Activated T-cell treated with anti-CD3 and anti-CD28 coated beads, Interleukin-2, amount 50 U/mL, for 48 hours (primary cell): ENCODE measurements around the gene RASGRP4.

ENCODE experiments used
- DNase-seq, 2 experiments: peaks; one replicate each; pipeline ENCODE4 v3.0.0-alpha.2; 2020

Gene RASGRP4

DNA sequence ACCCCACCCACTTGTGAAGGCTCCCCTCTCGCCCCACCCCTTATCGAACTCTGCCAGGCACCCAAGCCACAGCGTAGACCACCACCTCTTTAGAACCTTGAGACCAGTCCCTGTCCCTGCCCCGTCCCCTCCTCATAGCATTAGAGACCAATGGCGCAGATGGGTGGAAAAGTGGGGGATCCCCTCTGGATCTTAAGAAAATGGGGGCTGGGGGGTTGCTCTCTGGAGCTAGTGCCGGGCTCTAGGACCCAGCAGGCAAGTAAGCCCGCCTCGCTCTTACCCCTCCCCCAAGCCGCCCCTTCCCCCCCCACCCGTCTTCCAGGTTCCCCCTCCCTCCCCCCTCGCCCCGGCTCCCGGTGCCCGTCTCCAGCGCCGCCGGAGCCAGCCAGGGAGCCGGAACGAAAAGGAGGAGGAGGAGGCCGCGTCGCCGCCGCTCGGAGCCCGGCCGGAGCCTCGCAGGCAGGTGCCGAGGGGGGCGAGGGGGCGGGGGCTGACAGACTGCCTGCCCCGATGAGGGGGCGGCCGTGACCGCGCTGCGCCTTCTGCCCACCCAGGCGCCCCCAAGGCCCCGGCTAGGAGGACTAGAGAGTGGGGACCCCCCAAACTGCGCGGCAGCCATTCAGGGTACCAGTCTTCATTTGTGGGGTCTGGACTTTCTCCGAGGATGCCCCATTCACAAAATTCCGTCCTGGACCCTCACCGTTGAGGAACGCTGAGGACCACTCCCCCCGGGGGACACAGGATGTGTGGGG lies 37.5 kb downstream of the RASGRP4 start, which contains the start of gene SPRED3:
TSS of gene SPRED3 (plus strand) at position 349 of the 752 bp plus-strand sequence. CDS start 1,606 bp downstream, outside the sequence.
- peak in 1 of 2 experiments; percentile 24 for DNase-seq

DNA sequence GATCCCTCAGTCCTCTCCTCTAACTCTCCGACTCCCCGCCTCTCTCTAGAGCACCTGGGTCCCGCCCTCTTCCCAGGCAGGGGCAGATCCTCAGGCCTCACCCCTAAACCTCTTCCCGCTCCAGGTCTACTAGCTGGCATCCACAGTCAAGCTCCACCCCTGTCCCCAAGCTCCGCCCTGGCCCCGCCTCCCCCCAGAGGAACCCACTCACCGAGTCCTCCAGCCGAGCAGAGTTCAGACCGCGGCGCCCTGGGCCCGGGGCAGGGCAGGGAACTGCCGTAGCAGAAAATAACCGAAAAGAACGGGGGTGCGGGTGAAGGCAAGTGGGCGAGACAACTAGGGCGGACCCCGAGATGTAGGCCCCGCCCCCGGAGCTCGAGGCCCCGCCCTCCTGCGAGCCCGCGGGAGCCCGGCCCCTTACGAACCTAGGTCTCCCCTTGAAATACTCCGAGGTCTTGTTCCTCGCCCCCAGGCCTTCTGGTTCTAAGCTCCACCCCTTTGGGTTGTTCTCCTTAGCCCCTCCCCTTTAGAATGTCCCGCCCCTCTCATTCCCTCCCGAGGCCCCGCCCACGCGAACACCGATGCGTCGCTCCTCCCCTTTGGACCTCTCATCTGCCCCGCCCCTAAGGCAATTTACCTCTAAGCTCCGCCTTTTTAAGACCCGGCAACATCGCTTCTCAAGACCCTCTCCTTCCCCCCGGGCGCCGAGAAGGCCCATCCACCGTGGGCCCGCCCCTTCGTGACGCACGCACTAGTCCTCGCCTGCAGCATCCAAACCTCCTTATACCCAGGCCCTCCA lies 38.3 kb downstream of the RASGRP4 start, which contains the start of gene GGN:
TSS of gene GGN (minus strand) at position 485 of the 799 bp plus-strand sequence. CDS start 773 bp downstream, outside the sequence.
- peak; percentile 90 to 91 for DNase-seq

DNA sequence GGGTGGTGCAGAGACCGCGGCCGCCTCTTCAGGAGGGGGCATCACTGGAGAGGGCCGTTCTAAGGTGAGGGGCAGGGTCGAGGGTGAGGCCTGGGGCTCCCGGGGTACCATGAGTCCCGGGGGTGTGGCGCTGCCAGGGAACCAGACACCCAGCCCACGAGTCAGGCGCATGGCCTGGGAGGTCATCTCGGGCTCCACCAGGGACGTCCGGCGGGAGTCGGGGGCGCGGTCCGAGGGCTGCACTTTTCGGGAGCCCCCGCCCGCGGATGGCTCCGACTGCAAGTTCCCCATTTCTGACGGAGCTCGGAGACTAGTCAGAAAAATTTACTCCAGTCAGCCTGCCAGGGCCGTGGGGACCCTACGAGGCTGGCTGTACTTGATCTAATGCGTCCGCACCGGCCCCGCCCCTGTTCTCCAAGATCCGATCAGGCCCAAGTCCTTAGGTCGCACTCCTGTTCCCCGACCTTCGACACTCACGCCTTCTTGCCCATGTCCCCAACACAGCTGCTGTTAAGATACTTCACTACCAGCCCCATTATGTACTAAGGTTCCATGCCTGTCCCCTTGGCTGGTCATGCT lies 39.0 kb downstream of the RASGRP4 start:
- no peak for DNase-seq

DNA sequence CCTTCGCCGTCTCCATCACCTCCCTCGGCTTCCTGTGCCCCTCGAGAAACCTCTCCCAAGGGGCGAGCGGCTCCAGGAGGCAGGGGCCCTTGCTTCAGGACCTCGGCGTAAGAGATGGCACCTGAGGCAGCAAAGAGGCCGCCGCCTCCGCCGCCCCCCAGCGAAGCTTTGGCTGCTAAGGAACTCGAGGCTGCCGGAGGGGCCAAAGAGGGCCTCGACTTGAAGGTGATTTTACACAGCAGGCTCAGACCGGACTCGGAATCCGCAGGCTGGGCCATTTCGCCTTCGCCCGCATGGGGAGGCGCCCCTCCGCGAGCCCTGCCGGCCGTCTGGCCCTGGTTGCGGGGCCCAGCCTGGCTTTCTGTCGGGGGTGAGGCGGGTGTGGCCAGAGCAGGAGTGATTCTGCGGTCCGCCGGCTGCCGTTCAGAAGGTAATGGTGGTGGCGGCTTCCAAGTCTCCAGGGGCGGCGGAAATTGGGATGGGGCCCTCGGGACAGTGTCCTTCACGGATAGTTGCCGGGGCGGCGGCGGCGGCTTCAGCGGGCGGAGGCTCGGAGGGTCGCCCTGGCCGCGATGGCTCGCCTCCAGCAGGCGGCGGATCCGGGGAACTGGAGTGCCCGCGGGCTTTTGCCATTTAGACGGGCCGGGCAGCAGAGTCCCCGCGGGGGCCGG lies 39.6 kb downstream of the RASGRP4 start:
- DNase-seq = no peak

DNA sequence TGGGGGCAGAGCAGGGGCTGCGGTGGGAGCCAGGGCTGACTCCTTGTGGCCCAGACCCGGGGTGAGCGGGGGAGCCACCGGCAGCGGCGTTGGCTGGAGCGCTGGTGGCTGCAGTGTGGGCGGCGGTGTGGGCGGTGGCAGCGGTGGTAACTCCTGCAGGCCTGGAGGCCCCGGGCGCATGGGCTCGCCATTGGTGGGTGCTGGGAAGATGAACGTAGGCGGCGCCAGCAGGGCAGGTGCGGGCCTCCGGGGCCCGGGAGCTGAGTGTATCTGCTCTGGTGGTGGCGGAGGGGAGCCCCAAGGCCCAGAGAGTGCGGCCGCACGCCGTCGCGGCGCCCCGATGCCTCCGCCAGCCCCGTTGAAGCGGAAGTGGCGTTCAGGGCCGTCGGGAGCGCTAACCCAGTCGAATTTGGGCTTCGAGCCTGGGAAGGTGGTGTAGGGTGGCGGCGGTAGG lies 40.2 kb downstream of the RASGRP4 start:
- DNase-seq = peak in 1 of 2 experiments; percentile 44

DNA sequence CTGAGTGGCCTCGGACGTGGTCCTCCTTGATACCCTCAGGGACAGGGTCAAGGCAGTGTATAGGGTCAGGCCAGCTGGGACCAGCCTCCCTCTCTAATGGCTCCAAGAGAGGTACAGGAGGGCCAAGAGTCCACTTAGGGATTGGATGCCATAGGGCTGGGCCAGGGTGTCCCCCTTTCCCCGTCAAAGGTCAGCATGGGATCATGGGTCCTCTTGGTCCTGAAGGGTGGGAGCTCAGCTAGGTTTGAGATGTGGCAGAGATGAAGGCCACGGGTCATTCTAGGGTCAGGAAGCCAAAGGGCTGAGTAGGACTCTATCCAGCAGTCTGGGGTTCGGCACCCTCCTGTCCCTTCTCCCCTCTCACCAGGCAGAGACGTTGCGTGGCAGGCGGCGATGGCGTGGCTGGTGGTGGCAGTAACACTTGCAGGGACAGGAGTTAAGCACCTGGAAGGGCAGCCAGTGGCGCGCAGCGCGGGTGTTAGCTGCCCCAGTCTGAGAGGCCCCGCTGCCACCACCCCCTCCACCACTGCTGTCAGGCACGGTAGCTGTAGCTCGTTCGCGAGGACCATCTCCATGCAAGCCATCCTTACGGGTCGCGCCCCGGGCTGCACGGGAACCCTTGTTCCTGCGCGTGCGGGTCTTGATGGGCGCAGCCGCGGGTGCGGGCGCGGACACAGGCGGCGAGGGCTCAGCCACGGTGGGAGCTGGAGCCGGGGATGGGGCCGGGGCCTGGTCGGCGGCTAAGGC lies 40.8 kb downstream of the RASGRP4 start:
- peak in 1 of 2 experiments; percentile 28 for DNase-seq

DNA sequence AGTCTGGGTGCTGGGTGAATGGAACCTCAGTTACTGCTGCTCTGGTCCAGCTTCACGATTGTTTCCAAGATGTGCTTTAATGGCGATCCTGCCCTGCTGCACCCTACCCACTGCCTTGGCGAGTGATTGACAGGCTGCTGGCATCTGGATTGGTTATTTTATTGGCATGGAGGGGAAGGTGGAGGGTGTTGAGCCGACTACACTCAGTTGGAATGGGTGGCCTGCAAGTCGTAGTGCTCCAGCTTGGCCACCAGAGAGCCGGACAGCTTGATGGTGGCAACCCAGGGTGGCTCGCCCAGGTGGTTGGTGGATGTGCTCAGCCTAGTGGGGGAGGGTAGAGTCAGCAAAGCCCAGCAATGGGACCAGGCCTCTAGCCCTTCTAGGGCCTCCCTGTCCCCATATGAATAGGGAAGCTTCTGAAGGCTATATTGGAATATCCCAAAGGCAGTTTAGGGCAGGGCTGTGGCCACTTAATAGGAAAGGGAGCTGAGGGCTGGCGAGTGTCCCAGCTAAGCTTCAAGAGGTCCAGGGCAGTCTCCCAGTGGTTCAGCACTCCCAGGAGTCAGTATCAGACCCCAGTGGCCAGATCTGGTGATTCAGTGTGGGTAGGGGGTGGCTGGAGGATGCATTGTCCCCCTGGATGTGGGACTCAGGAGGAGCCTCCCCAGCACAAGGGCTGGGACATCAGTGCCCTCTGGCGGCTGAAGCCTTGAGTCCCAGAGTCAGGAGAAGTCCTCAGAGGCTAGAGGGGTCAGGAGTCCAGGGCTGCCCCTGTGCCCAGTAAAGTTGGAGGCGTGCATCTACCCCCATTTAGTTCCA lies 41.6 kb downstream of the RASGRP4 start:
- peak in 1 of 2 experiments; percentile 29 for DNase-seq

DNA sequence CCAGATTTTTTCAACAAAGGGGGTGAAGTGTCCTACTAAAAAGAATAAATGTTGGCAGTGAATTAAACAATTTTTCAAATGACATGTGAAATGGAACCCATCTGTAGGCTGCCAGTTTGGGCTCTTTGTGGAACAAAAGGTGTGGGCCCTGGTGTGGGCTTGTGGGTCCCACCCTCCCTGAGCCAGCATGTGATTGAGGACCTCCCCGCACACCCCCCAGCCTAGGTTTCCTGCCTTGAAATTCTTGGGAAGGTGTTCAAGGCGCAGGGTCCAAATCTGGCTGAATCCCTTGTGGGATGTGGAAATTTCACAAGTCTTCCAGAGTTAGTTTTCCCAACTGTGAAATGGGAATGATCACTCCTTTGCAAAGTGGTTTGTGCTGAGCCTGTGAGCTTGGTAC lies 42.3 kb downstream of the RASGRP4 start:
- DNase-seq = no peak

DNA sequence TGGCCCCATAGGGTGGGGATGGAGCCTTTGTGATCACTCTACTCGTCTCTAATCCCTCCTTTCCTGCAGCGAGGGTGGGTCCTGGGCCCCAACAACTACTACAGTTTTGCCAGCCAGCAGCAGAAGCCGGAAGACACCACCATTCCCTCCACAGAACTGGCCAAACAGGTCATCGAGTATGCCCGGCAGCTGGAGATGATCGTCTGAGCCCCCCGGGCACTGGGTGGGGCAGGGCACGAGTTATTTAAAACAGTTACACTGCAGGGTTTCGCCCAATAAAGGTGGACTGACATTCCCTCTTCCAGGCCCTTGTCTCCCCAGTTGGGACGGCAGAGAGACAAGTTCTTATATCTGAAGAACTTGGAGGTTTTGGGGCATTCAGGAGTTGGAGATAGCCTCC lies 42.8 kb downstream of the RASGRP4 start:
- DNase-seq = no peak

DNA sequence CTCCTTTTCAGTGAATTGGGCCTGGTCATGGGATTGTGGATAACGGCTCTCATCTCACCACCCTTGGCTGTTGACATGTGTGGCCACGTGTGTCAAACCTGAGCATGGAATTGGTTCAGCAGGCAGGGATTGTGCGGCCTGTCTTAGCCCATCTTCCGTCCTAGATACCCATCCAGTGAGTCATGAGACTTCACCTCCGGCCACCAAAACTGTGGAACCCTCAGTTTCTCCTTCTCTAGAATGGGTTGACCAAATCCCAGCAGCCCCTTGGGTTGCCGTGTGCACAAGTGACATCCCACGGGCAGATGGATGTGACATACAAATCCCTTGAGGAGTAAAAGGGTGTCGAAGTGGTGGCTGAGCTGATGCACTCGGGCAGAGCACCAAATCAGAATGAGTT lies 44.9 kb downstream of the RASGRP4 start:
- DNase-seq = no peak

DNA sequence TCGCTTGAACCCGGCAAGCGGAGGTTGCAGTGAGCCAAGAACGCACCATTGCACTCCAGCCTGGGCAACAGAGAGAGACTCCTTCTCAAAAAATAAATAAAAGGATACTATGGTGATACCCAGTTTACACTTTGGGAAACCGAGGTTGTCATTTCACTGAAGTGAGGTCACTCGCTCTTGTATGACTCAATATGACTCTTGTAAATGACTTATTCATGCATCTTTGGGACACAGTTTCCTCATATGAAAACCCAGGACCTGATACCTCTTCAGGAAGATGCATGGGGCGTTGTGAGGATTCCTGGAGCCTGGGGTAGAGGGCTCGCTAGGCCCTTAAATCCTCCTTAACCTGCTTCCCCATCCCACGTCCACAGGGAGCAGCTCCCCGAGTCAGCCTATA lies 47.2 kb downstream of the RASGRP4 start:
- no peak for DNase-seq

DNA sequence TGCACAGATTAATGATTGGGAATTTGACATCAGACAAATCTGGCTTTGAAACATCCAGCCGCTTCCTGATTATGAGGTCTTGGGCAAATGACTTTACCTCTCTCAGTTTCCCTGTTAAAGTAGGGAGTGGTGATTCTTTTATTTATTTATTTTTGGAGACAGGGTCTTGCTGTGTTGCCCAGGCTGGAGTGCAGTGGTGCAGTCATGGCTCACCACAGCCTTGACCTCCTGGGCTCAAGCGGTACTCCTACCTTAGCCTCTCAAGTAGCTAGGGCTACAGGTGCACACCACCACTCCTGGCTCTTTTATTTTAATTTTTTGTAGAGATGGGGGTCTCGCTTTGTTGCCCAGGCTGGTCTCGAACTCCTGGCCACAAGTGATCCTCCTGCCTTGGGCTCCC lies 49.0 kb downstream of the RASGRP4 start:
- DNase-seq = no peak

DNA sequence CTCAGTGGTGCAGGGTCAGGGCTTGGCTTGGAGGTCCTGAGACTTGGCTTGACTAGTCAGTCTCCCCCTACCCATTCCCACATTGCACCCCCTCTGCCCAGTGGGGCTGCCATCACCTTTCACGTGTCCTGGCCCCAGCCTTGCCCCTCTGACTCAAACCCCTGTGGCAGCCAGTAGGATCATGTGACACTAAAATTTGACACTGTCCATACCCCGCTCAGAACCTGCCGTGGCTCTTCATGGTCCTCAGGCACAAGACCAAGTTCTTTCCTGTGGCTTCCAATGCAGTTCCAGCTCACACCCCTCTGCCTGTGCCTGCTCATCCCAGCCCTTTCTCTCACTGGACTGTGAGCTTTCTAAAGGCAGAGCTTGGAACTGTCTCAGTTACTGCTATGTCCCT lies 49.4 kb downstream of the RASGRP4 start:
- no peak for DNase-seq

DNA sequence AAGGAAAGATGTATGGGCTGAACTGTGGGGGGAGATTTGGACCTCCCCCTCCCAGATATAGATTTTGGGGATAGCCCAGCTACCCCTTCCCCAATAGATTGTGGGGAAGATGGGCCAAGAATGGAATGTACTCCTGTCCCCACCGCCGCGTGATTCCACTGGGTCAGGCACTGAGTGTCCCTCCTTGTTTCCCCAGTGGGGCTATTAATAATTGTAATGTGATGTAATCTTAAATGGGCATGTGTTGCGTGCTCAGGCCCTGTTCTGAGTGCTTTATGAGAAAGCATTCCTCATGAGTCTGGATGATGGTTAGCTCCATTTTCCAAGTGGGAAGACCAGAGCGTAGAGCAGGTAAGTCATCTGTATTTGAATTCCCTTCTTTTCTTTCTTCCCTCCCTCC lies 50.3 kb downstream of the RASGRP4 start:
- no peak for DNase-seq

DNA sequence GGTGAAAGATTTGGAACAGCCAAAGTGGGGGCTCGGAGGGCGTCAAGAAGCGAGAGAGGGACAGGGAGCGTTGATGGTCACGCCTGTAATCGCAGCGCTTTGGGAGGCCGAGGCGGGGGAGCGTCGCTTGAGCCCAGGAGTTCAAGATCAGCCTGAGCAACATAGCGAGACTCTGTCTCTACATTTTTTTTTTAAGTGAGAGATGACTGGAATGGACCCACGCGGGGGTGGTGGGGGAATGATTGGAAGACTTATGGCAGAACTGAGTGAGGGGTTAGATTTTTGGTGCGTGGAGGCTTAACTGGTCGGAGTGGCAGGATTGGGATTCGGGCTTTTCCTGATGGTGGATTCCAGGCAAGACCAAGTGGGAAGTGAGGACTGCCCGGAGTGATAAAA lies 50.9 kb downstream of the RASGRP4 start:
- no peak for DNase-seq

DNA sequence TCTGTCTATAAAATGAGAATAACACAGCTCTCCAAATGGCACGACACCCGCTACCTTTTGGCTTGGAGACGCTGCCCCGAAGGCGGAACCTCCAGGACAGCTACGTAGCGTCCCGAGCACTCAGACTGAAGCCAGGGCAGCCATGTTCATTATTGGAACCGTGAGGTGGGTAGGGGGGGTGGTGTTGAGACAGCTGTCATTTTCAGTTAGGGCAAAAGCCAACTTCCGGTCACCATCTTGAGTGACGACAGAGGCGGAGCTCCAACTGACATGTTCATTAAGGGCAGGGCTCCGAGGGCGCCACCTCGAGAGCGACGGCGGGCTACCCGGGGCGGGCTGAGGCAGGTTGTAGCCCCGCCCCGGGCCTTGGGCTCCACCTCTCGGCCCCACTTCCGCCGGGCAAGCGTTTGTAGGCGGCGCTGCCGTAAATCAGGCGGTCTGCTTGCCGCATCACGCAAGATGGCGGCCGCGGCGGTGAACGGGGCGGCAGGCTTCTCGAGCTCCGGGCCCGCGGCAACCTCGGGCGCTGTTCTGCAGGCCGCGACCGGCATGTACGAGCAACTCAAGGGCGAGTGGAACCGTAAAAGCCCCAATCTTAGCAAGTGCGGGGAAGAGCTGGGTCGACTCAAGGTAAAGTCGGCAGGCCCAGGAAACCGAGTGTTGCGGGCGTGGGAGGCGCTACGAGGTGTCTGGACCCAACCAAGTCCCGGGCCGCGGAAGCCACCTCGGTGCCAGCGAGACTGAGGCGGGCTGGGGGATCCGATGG lies 51.5 kb downstream of the RASGRP4 start, which contains the start of gene PSMD8:
TSS of gene PSMD8 (plus strand) at position 240 of the 766 bp plus-strand sequence. CDS start at position 271, 31 bp downstream.
- peak; percentile 97 to 99 for DNase-seq

DNA sequence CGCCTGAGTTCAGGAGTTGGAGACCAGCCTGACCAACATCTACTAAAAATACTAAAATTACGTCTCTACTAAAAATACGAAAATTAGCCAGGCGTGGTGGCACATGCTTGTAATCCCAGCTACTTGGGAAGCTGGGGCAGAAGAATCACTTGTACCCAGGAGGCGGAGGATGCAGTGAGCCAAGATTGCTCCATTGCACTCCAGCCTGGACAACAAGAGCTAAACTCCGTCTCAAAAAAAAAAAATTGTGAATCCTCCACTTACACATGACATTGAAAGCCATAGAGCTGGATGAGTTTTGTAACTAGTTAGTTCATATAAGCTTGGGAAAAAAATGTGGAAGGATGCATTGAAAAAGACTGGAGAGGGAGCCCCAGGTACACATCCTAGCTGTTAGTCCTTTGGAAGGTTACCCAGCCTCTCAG lies 52.1 kb downstream of the RASGRP4 start:
- no peak for DNase-seq

DNA sequence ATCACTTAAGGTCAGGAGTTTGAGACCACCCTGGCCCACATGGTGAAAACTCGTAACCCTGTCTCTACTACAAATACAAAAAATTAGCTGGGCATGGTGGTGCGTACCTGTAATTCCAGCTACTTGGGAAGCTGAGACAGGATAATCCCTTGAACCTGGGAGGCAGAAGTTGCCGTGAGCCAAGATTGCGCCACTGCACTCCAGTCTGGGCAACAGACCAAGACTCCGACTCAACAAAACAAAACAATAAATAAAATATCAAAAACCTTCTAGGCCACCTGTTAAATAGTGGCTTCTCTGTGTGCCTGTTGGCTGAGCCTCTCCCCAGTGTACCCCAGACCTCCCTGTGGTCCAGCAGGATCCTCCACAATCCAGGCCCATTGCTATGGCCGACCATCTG lies 54.9 kb downstream of the RASGRP4 start:
- DNase-seq = no peak

DNA sequence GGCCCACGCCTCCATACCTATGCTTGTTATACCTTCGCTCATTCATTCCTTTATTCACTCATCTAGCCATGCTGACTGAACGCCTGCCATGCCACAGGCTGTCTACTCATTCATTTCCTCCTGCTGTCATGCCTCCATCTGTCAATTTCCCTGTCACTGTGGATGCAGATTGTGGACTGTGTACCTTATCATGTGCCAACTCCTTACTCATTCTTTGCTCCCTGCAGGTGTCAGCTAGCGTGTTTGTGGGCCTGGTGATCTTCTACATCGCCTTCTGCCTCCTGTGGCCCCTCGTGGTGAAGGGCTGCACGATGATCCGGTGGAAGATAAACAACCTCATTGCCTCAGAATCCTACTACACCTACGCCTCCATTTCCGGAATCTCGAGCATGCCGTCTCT lies 55.7 kb downstream of the RASGRP4 start:
- no peak for DNase-seq

DNA sequence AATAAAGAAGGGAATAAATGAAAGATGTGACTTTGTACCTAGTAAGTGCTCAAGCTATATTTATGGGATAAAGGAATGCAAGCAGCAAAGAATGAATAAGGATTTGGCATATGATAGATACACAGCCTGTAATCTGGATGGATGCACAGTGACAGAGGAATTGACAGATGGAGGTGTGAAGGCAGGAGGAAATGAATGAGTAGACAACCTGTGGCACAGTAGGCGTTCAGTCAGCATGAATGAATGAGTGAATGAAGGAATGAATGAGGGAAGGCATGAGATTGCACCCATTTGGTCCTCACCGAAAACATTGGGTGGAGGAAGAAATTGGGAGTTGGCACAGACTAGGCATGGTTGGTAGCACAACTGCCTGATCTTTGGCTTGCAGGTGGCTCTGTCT lies 56.4 kb downstream of the RASGRP4 start:
- no peak for DNase-seq
